GM12878 (cell line): ENCODE results near the gene NOL3. TPM values are rescaled to one million over a fixed set of nuclear protein-coding genes. Genes with fewer than 3 reads are reported as not detected.

Experiments
- BACH1 ChIP-seq: fragments of 450-650 bp; IDR thresholded peaks from 2 replicates; pipeline ENCODE4 v1.6.1; 2017; ENCODE audit warnings: mild to moderate bottlenecking, borderline replicate concordance
- CUX1 ChIP-seq: IDR thresholded peaks from 2 replicates; pipeline ENCODE4 v1.6.1; 2012; ENCODE audit warnings: improper control_type of control experiment, low read depth, low read length; ENCODE audit not compliant: insufficient replicate concordance
- DPF2 ChIP-seq: fragments of 450-650 bp; IDR thresholded peaks from 2 replicates; pipeline ENCODE4 v1.6.1; 2017; ENCODE audit warnings: mild to moderate bottlenecking
- EP300 ChIP-seq, 2 experiments: fragments of 150-350 bp in 1 of 2; IDR thresholded peaks; 2 replicates each; pipeline ENCODE4 v1.6.1; 2011 to 2012; ENCODE audit warnings: low read depth in 2 of 2, low read length in 2 of 2, borderline replicate concordance in 1 of 2, improper control_type of control experiment in 1 of 2, inconsistent platforms in 1 of 2; ENCODE audit not compliant: control insufficient read depth in 1 of 2
- HDAC6 ChIP-seq: fragments of 200-600 bp; sonication (generic); IDR thresholded peaks from one replicate; pipeline ENCODE4 v1.8.0; 2017; ENCODE audit warnings: antibody characterized with exemption; ENCODE audit not compliant: unreplicated experiment
- IRF4 ChIP-seq: IDR thresholded peaks from 2 replicates; pipeline ENCODE4 v1.6.1; 2011; ENCODE audit warnings: low read depth, low read length
- KLF5 ChIP-seq: fragments of 450-650 bp; IDR thresholded peaks from 2 replicates; pipeline ENCODE4 v1.6.1; 2014; ENCODE audit warnings: mild to moderate bottlenecking; ENCODE audit not compliant: partially characterized antibody
- MAX ChIP-seq: IDR thresholded peaks from 2 replicates; pipeline ENCODE4 v1.6.1; 2012; ENCODE audit warnings: low read depth, low read length, improper control_type of control experiment
- NFYB ChIP-seq: IDR thresholded peaks from 2 replicates; pipeline ENCODE4 v1.6.1; 2011; ENCODE audit warnings: low read depth, mild to moderate bottlenecking, low read length, improper control_type of control experiment, moderate library complexity; ENCODE audit not compliant: insufficient read depth
- NR2C2 ChIP-seq: IDR thresholded peaks from 2 replicates; pipeline ENCODE4 v1.6.1; 2011; ENCODE audit warnings: borderline replicate concordance, low read depth; ENCODE audit not compliant: control insufficient read depth, insufficient read length
- NRF1 ChIP-seq: conservative IDR thresholded peaks from 2 replicates; pipeline ENCODE4 v1.6.1; 2011; ENCODE audit warnings: mild to moderate bottlenecking, low read depth, low read length, improper control_type of control experiment
- RELA ChIP-seq: fragments of 450-650 bp; IDR thresholded peaks from 2 replicates; pipeline ENCODE4 v1.8.0; 2014; ENCODE audit warnings: borderline replicate concordance; ENCODE audit not compliant: partially characterized antibody
- RUNX3 ChIP-seq: IDR thresholded peaks from 2 replicates; pipeline ENCODE4 v1.6.1; 2012; ENCODE audit warnings: low read length, inconsistent platforms
- SIN3A ChIP-seq: IDR thresholded peaks from 2 replicates; pipeline ENCODE4 v1.6.1; 2012; ENCODE audit warnings: low read depth, low read length, improper control_type of control experiment
- TCF7 ChIP-seq: IDR thresholded peaks from 2 replicates; pipeline ENCODE4 v1.6.1; 2014; ENCODE audit warnings: antibody characterized with exemption, borderline replicate concordance
- ZNF24 ChIP-seq: fragments of 450-650 bp; IDR thresholded peaks from 2 replicates; pipeline ENCODE4 v1.6.1; 2017; ENCODE audit warnings: antibody characterized with exemption, mild to moderate bottlenecking
- ZSCAN29 ChIP-seq: fragments of 450-650 bp; IDR thresholded peaks from 2 replicates; pipeline ENCODE4 v1.6.1; 2017; ENCODE audit warnings: mild to moderate bottlenecking, moderate library complexity
- polyA plus RNA-seq, 11 experiments: library from polyadenylated mRNA; depleted of rRNA in 4 of 11; unstranded in 6 of 11; stranded (reverse) in 5 of 11; fragments of >200 nt; fragmentation: Nextera tagmentation in 4 of 11; fragmentation: Illumina TruSeq in 1 of 11; extraction: Ambion mirVana in 4 of 11; extraction: Trizol in 1 of 11; gene quantifications; 1 replicate in 1 of 11; 2 replicates in 10 of 11; pipeline versions ENCODE4 v1.2.1 to v1.2.3, GENCODE V29; 2011 to 2016; ENCODE audit warnings: inconsistent platforms in 2 of 11, missing spikeins in 2 of 11, low read depth in 1 of 11
- total RNA-seq, 4 experiments: library from RNA; depleted of rRNA in 3 of 4; stranded (reverse); fragments of >200 nt in 3 of 4; fragmentation: Illumina TruSeq in 1 of 4; extraction: Trizol in 1 of 4; gene quantifications; 2 replicates each; pipeline versions ENCODE4 v1.2.1 to v1.2.3, GENCODE V29; 2013 to 2021

Gene NOL3
- total and polyA plus RNA-seq, 10 of the 15 experiments (the other 5 are each of a cell fraction or from before 2014, with no cell fraction given): 0.31 to 18.4 (median 2.7) TPM

- TF ChIP-seq SIN3A (0 out of 2 replicates have a peak, but pooled peaks have one; percentile 2), KLF5 (no peak), ZSCAN29 (no peak), IRF4 (no peak), RELA (no peak), EP300 (IDR thresholded peaks at IDR 0.05; ENCODE audit: borderline replicate concordance in 1 of 2, control insufficient read depth in 1 of 2, low read depth in 2 of 2, low read length in 2 of 2) (no peak), NRF1 (no peak), TCF7 (no peak), BACH1 (no peak), ZNF24 (peak; percentile 82; the same call in 1 of the 2 replicates), CUX1 (no peak), NFYB (no peak), RUNX3 (no peak), NR2C2 (no peak), MAX (no peak), DPF2 (no peak), HDAC6 (no peak)
These were observed 12.9 kb downstream of the NOL3 start (continued) for GRCh38 chr16:67183284-67183626.
